ENCODE measurements around the gene CNTN2. TPM values are rescaled to one million over a fixed set of nuclear protein-coding genes. Genes with fewer than 3 reads are reported as not detected.

Gene CNTN2
- total and polyA plus RNA-seq, 2 of the 8 experiments (the other 6 are each of a cell fraction or from before 2014, with no cell fraction given) = 1.2 to 3.9 TPM

DNA sequence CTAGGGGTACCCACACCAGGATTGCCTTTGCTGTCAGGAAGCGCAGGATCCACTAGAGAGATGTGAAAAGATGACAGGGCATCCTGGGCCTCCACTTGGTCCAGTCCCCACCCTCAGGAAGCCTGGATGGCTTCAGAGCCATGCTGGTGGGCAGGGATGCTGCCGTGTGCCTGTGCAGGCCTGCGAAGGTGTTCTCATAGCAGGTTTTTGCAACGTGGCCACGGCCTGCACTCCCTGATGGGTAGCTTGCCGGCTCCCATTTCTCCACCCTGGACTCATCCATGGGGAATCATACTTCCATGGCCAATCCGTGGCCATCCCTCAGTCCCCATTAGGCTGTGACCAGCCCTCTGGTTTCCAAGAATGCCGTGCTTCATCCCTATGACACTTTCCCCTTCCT is 34.1 kb upstream of the CNTN2 start:
- FAIRE-seq (no peak), DNase-seq (ENCODE audit: low read depth in 1 of 2, low spot score in 2 of 2) (no peak)
- POLR2A ChIA-PET (ENCODE audit: partially characterized antibody) = no interaction called here
- Histone ChIP-seq H3K4me3 (ENCODE audit: extremely low read depth in 1 of 4, insufficient read depth in 2 of 4, low read depth in 3 of 4, low read length in 4 of 4) (no peak overlapping the region), H3K9me3 (ENCODE audit: insufficient read depth in 2 of 2, low read depth in 1 of 2, low read length in 1 of 2) (no peaks in the 10 kb centered on the region), H4K8ac (ENCODE audit: extremely low read depth, insufficient read depth, low read length) (no peak overlapping the region), H3K4me1 (replicated peaks in 1 of 4; ENCODE audit: control insufficient read depth in 3 of 4, insufficient read depth in 4 of 4, low read length in 3 of 4) (peaks cover 0 to 18% (median 6%) of the 10 kb centered on the region in 4 experiments; a peak in 5 of 7 replicates), H2BK12ac (ENCODE audit: low read depth, low read length) (no peak overlapping the region), H3K9ac (replicated peaks in 1 of 4; ENCODE audit: extremely low read depth in 1 of 4, low read depth in 3 of 4, low read length in 3 of 4) (no peak overlapping the region), H3K79me2 (ENCODE audit: control insufficient read depth in 1 of 2, insufficient read depth in 2 of 2, low read length in 2 of 2) (no peaks in the 10 kb centered on the region), H3K23ac (ENCODE audit: insufficient read length) (no peak overlapping the region), H3K4me2 (ENCODE audit: insufficient read depth in 1 of 2, low read depth in 2 of 2, low read length in 2 of 2) (no peak overlapping the region), H2BK120ac (replicated peaks; ENCODE audit: low read depth, low read length) (no peak overlapping the region), H3K23me2 (ENCODE audit: low read depth, low read length) (no peaks in the 10 kb centered on the region), H4K91ac (replicated peaks; ENCODE audit: insufficient read length, low read length) (no peak overlapping the region), H3K18ac (ENCODE audit: extremely low read depth, low read length) (no peak overlapping the region), H3K27ac (ENCODE audit: low read depth, low read length) (no peak overlapping the region), H3K4ac (replicated peaks; ENCODE audit: insufficient read length, low read depth, low read length) (no peak overlapping the region), H2BK20ac (ENCODE audit: low read length) (no peak overlapping the region), H3K14ac (ENCODE audit: insufficient read length) (no peak overlapping the region), H4K5ac (ENCODE audit: insufficient read length, low read depth, low read length) (no peak overlapping the region), H2BK15ac (ENCODE audit: low read length) (no peak overlapping the region), H3K27me3 (replicated peaks in 1 of 4; ENCODE audit: control insufficient read depth in 3 of 4, extremely low read depth in 1 of 4, insufficient read depth in 3 of 4, low read length in 3 of 4) (no peaks in the 10 kb centered on the region), H3K56ac (replicated peaks; ENCODE audit: insufficient read length, low read depth, low read length) (no peak overlapping the region), H3K36me3 (ENCODE audit: control insufficient read depth in 2 of 4, insufficient read depth in 4 of 4, low read length in 3 of 4) (no peaks in the 10 kb centered on the region), H4K20me1 (replicated peaks in 1 of 2; ENCODE audit: control insufficient read depth in 1 of 2, insufficient read depth in 2 of 2, low read length in 2 of 2) (no peaks in the 10 kb centered on the region), H2AK5ac (ENCODE audit: low read depth, low read length) (no peak overlapping the region), H2AFZ (ENCODE audit: low read length) (no peak overlapping the region), H2BK5ac (ENCODE audit: low read depth, low read length) (no peak overlapping the region), H3K79me1 (ENCODE audit: low read depth, low read length) (no peaks in the 10 kb centered on the region)
- CTCF ChIA-PET (ENCODE audit: partially characterized antibody) = interaction anchor here (26.1 kb wide), 1 partner anchor 17 kb away, joined by 531 read pairs; no protein-coding TSS in a partner anchor
- 82% methylated on average over 8 of the region's 8 CpGs; no CpG with 5 or more reads in 1 of the 2 experiments for WGBS, 2 experiments (ENCODE audit: extremely low coverage in 1 of 2, insufficient coverage in 1 of 2, insufficient read length in 1 of 2, insufficient replicate concordance in 2 of 2, low coverage in 1 of 2, low lambda C conversion rate in 2 of 2, missing lambda C conversion rate in 1 of 2)
- TF ChIP-seq RXRA (IDR thresholded peaks at IDR 0.05; ENCODE audit: insufficient read depth, low read depth, low read length) (no peak), ASH2L (IDR thresholded peaks at IDR 0.05; ENCODE audit: low read length) (no peak), EZH2 (IDR thresholded peaks at IDR 0.05; ENCODE audit: low read depth, low read length, severe bottlenecking) (no peak), NRF1 (IDR thresholded peaks at IDR 0.05; ENCODE audit: low read depth, low read length) (no peak), SP1 (IDR thresholded peaks at IDR 0.05; ENCODE audit: low read depth, low read length) (no peak), TAF1 (IDR thresholded peaks at IDR 0.05; ENCODE audit: low read depth, low read length) (no peak), GTF2F1 (IDR thresholded peaks at IDR 0.05; ENCODE audit: borderline replicate concordance, low read depth, low read length) (no peak), TEAD4 (IDR thresholded peaks at IDR 0.05; ENCODE audit: low read depth, low read length) (no peak), TCF12 (IDR thresholded peaks at IDR 0.05; ENCODE audit: low read depth, low read length) (no peak)
- TF ChIP-seq, protein P1, sequence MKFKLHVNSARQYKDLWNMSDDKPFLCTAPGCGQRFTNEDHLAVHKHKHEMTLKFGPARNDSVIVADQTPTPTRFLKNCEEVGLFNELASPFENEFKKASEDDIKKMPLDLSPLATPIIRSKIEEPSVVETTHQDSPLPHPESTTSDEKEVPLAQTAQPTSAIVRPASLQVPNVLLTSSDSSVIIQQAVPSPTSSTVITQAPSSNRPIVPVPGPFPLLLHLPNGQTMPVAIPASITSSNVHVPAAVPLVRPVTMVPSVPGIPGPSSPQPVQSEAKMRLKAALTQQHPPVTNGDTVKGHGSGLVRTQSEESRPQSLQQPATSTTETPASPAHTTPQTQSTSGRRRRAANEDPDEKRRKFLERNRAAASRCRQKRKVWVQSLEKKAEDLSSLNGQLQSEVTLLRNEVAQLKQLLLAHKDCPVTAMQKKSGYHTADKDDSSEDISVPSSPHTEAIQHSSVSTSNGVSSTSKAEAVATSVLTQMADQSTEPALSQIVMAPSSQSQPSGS (IDR thresholded peaks at IDR 0.05; ENCODE audit: low read length) = no peak
- TF ChIP-seq, protein P2, sequence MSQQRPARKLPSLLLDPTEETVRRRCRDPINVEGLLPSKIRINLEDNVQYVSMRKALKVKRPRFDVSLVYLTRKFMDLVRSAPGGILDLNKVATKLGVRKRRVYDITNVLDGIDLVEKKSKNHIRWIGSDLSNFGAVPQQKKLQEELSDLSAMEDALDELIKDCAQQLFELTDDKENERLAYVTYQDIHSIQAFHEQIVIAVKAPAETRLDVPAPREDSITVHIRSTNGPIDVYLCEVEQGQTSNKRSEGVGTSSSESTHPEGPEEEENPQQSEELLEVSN (IDR thresholded peaks at IDR 0.05) = no peak

Data from H1 (cell line).